Heart right ventricle (tissue), 16 donors: ENCODE results near the gene MTA2. TPM values are rescaled to one million over a fixed set of nuclear protein-coding genes. Genes with fewer than 3 reads are reported as not detected.

Source experiments
- ATAC-seq, 8 donors: fragments of 200-7000 bp; cut with Tn5 transposase; one replicate each; pipeline ENCODE4 v1.9.1; 2020; ENCODE audit warnings: mild to moderate bottlenecking in 8 of 8, moderate library complexity in 8 of 8, moderate number of reproducible peaks in 1 of 8
- DNase-seq, 2 donors: peaks; one replicate each; pipeline ENCODE4 v3.0.0-alpha.2; 2020
- H3K27ac ChIP-seq, 10 donors: fragments of 200-600 bp; sonication (generic) in 2 of 10; one replicate each; pipeline versions ENCODE4 v1.5.0 to v1.8.0; 2020 to 2022; ENCODE audit warnings: mild to moderate bottlenecking in 3 of 10
- H3K27me3 ChIP-seq, 7 donors: fragments of 200-600 bp; one replicate each; pipeline ENCODE4 v1.8.0; 2021 to 2022; ENCODE audit warnings: mild to moderate bottlenecking in 2 of 7
- H3K36me3 ChIP-seq, 9 donors: fragments of 200-600 bp; sonication (generic) in 1 of 9; one replicate each; pipeline versions ENCODE4 v1.5.0 to v1.8.0; 2020 to 2022; ENCODE audit warnings: mild to moderate bottlenecking in 2 of 9
- H3K4me1 ChIP-seq, 9 donors: fragments of 200-600 bp; sonication (generic) in 1 of 9; one replicate each; pipeline versions ENCODE4 v1.5.0 to v1.8.0; 2020 to 2022; ENCODE audit warnings: mild to moderate bottlenecking in 4 of 9
- H3K4me3 ChIP-seq, 10 donors: fragments of 200-600 bp; sonication (generic) in 2 of 10; one replicate each; pipeline versions ENCODE4 v1.5.0 to v1.8.0; 2020 to 2022; ENCODE audit warnings: mild to moderate bottlenecking in 7 of 10, moderate library complexity in 2 of 10
- H3K9me3 ChIP-seq, 11 donors: fragments of 200-600 bp in 10 of 11; sonication (generic) in 2 of 11; one replicate each; pipeline versions ENCODE4 v1.5.0 to v1.8.0; 2013 to 2022; ENCODE audit warnings: mild to moderate bottlenecking in 2 of 11, control low read depth in 1 of 11, moderate library complexity in 1 of 11
- CTCF ChIP-seq, 9 donors: fragments of 200-600 bp; sonication (generic) in 2 of 9; IDR thresholded peaks; one replicate each; pipeline versions ENCODE4 v1.5.0 to v1.8.0; 2021 to 2022; ENCODE audit warnings: antibody characterized with exemption in 9 of 9, mild to moderate bottlenecking in 5 of 9, moderate library complexity in 1 of 9
- WGBS, 2 donors: extraction: QIAGEN DNeasy Blood & Tissue Kit; methylation state at CpG; one replicate each; pipeline ENCODE4 v1.1.7; 2013; ENCODE audit warnings: inconsistent platforms in 1 of 2; 5-methylcytosine and 5-hydroxymethylcytosine counted together
- intact Hi-C, 10 donors: fragments of 100-400 bp; cut with DNase I; formaldehyde crosslinking; loops; one replicate each; pipeline versions ENCODE4 v1.11.1 to v1.14.2; 2022
- polyA plus RNA-seq, 2 donors: library from polyadenylated mRNA; stranded (reverse); fragments of 200-250 nt; gene quantifications; one replicate each; pipeline ENCODE4 v1.2.3, GENCODE V29; 2013
- total RNA-seq, 10 donors: library from RNA; stranded (reverse); fragmentation: NEBNext Ultra II Directional in 3 of 10; extraction: Animal tissue kit (Norgen Biotek cat#: 25700) in 3 of 10; gene quantifications; one replicate each; pipeline versions ENCODE4 v1.2.1 to v1.2.4, GENCODE V29; 2021 to 2023
- donor health status: Arrhythmogenic right ventricular cardiomyopathy.
- donor health status: ischemic (EF 13 %, LVEDD 7.1; RV severe dilation, severe dysfunction).
- donor health status: healthy with polysubstance abuse.
- donor health status: DM: no; HTN: yes; CAD: no.
- donor health status: DM: no; HTN: no; CAD: no.
- donor health status: ischemic (EF 25% LVEDD 6.9; RV normal size, moderate dysfunction).
- donor health status: ischemic (EF 25% LVEDD 5.7; RV mildly dilated, moderate dysfunction).
- donor health status: healthy.
- donor health status: DM: yes; HTN: yes; CAD: no.
- donor health status: Ischemic cardiomyopathy.
- donor health status: ischemic (EF 35%, LVEDD 5.7; RV mildly dilated, moderate dysfunction).
- donor health status: nonischemic (EF 11% LVEDD 7.7; RV severe dilation, severe dysfunction).
- donor health status: DM: yes; HTN: yes; CAD: no.
- donor health status: PGD.
- donor health status: ischemic (EF 29% LVEDD 5.4; RV normal size, mild dysfunction).
- donor health status: nonischemic (EF 23%, LVEDD 6.1; RV moderate dilation, normal function).

MTA2 gene
- total and polyA plus RNA-seq, 12 donors = 22.1 to 45.3 (median 29.8) TPM

GRCh38 chr11:62556875-62557631, 44.6 kb downstream of the MTA2 start:
- DNase-seq = no peak
- WGBS, 2 donors = 67 to 71% methylated on average over 3 of the region's 3 CpGs
- no peak for TF ChIP-seq CTCF (IDR thresholded peaks at IDR 0.05)

GRCh38 chr11:62556108-62556874, 45.4 kb downstream of the MTA2 start:
- TF ChIP-seq CTCF (IDR thresholded peaks at IDR 0.05) = no peak
- intact Hi-C loops = loop anchor here in 3 of 10 donors (2.0 to 5.0 kb wide), 2 partner anchors 13 to 59 kb away; no protein-coding TSS in a partner anchor
- no peaks in the 10 kb centered on the region for H3K9me3 ChIP-seq
- H3K4me3 ChIP-seq = peak overlapping the region in 3 of 10 donors; percentile 7 to 30 (median 13)
- H3K27ac ChIP-seq = peak overlapping the region; percentile 61 to 98 (median 92)
- WGBS, 2 donors = 17 to 21% methylated on average over 14 of the region's 14 CpGs
- peaks cover 0 to 39% (median 17%) of the 10 kb centered on the region in 9 donors for H3K36me3 ChIP-seq
- peaks cover 41 to 95% (median 80%) of the 10 kb centered on the region in 9 donors for H3K4me1 ChIP-seq
- DNase-seq (peak; percentile 84 to 88), ATAC-seq (peak; percentile 58 to 73 (median 68))
- H3K27me3 ChIP-seq = no peaks in the 10 kb centered on the region

More at GRCh38 chr11:62556875-62557631, 44.6 kb downstream of the MTA2 start:
- Histone ChIP-seq H3K4me3 (peak overlapping the region in 1 of 10 donors; percentile 30), H3K36me3 (peaks cover 0 to 47% (median 25%) of the 10 kb centered on the region in 9 donors), H3K9me3 (no peaks in the 10 kb centered on the region), H3K27ac (peak overlapping the region; percentile 61 to 98 (median 92)), H3K27me3 (no peaks in the 10 kb centered on the region), H3K4me1 (peaks cover 34 to 88% (median 74%) of the 10 kb centered on the region in 9 donors)
- intact Hi-C loops = loop anchor here in 3 of 10 donors (2.0 to 5.0 kb wide), 2 partner anchors 14 to 60 kb away; no protein-coding TSS in a partner anchor
- ATAC-seq = no peak

- DNase-seq (no peak), ATAC-seq (no peak)
- H3K27me3 ChIP-seq = no peaks in the 10 kb centered on the region
- peak overlapping the region in 2 of 10 donors; percentile 13 to 30 for H3K4me3 ChIP-seq
- intact Hi-C loops = loop anchor here in 3 of 10 donors (2.0 to 5.0 kb wide), 2 partner anchors 13 to 58 kb away; no protein-coding TSS in a partner anchor
- WGBS, 2 donors = 37 to 44% methylated on average over 4 of the region's 4 CpGs
- H3K27ac ChIP-seq = peak overlapping the region; percentile 61 to 98 (median 92)
- peaks cover 0 to 34% (median 14%) of the 10 kb centered on the region in 9 donors for H3K36me3 ChIP-seq
- peaks cover 37 to 94% (median 80%) of the 10 kb centered on the region in 9 donors for H3K4me1 ChIP-seq
- no peaks in the 10 kb centered on the region for H3K9me3 ChIP-seq
- TF ChIP-seq CTCF (IDR thresholded peaks at IDR 0.05) = no peak
Measured at GRCh38 chr11:62555464-62556107, 46.1 kb downstream of the MTA2 start.
